H9 (cell line): ENCODE measurements around the gene DNAJC2. TPM values are rescaled to one million over a fixed set of nuclear protein-coding genes. Genes with fewer than 3 reads are reported as not detected.
A peak's percentile ranks its signal among the peaks of the same experiment; 100 is the strongest.

ENCODE experiments used
- DNase-seq: peaks from one replicate; pipeline ENCODE4 v3.0.0-alpha.2; 2017
- H2AFZ ChIP-seq: one replicate; pipeline ENCODE4 v1.6.1; 2013; ENCODE audit warnings: mild to moderate bottlenecking, low read length, control low read depth, moderate library complexity
- H2AK5ac ChIP-seq: 2 replicates; pipeline ENCODE4 v1.6.1; 2013; ENCODE audit warnings: low read length, control low read depth, mixed read lengths; ENCODE audit not compliant: insufficient read length
- H2BK120ac ChIP-seq: one replicate; pipeline ENCODE4 v1.6.1; 2013; ENCODE audit warnings: low read depth, mild to moderate bottlenecking, low read length, control low read depth, inconsistent platforms; ENCODE audit not compliant: poor library complexity, severe bottlenecking
- H2BK12ac ChIP-seq: 2 replicates; pipeline ENCODE4 v1.6.1; 2013; ENCODE audit warnings: low read length, control low read depth, mixed read lengths, low read depth; ENCODE audit not compliant: insufficient read length
- H2BK15ac ChIP-seq: 2 replicates; pipeline ENCODE4 v1.6.1; 2013; ENCODE audit warnings: low read depth, low read length, control low read depth
- H2BK20ac ChIP-seq: one replicate; pipeline ENCODE4 v1.6.1; 2013; ENCODE audit warnings: low read depth, mild to moderate bottlenecking, low read length, control low read depth, inconsistent platforms; ENCODE audit not compliant: poor library complexity, severe bottlenecking
- H2BK5ac ChIP-seq: 2 replicates; pipeline ENCODE4 v1.6.1; 2013; ENCODE audit warnings: low read length, control low read depth, mixed read lengths; ENCODE audit not compliant: insufficient read length
- H3K14ac ChIP-seq: 2 replicates; pipeline ENCODE4 v1.6.1; 2013; ENCODE audit warnings: low read length, control low read depth; ENCODE audit not compliant: insufficient read depth
- H3K18ac ChIP-seq: 2 replicates; pipeline ENCODE4 v1.6.1; 2013; ENCODE audit warnings: low read depth, mild to moderate bottlenecking, mixed read lengths, low read length, control low read depth; ENCODE audit not compliant: insufficient read length
- H3K23ac ChIP-seq: 2 replicates; pipeline ENCODE4 v1.6.1; 2013; ENCODE audit warnings: low read length, control low read depth, mixed read lengths, low read depth; ENCODE audit not compliant: insufficient read length
- H3K23me2 ChIP-seq: 2 replicates; pipeline ENCODE4 v1.6.1; 2013; ENCODE audit warnings: low read depth, mild to moderate bottlenecking, mixed read lengths, low read length, control low read depth; ENCODE audit not compliant: insufficient read length, poor library complexity, severe bottlenecking
- H3K27ac ChIP-seq: 2 replicates; pipeline ENCODE4 v1.5.1; 2013; ENCODE audit warnings: low read length, control low read depth, mixed read lengths, low read depth; ENCODE audit not compliant: insufficient read length
- H3K27me3 ChIP-seq: 2 replicates; pipeline ENCODE4 v1.6.1; 2013; ENCODE audit warnings: low read length, control low read depth, inconsistent platforms; ENCODE audit not compliant: insufficient read depth
- H3K4ac ChIP-seq: 2 replicates; pipeline ENCODE4 v1.6.1; 2013; ENCODE audit warnings: low read depth, mild to moderate bottlenecking, control low read depth, inconsistent platforms, low read length, moderate library complexity
- H3K4me1 ChIP-seq: 2 replicates; pipeline ENCODE4 v1.6.1; 2013; ENCODE audit warnings: low read length, control low read depth, inconsistent platforms; ENCODE audit not compliant: insufficient read depth
- H3K4me2 ChIP-seq: 2 replicates; pipeline ENCODE4 v1.6.1; 2013; ENCODE audit warnings: low read length, control low read depth, mixed read lengths; ENCODE audit not compliant: insufficient read length, insufficient read depth
- H3K56ac ChIP-seq: 2 replicates; pipeline ENCODE4 v1.6.1; 2013; ENCODE audit warnings: low read depth, mild to moderate bottlenecking, mixed read lengths, low read length, control low read depth; ENCODE audit not compliant: insufficient read length
- H3K79me1 ChIP-seq: 2 replicates; pipeline ENCODE4 v1.6.1; 2013; ENCODE audit warnings: low read depth, mild to moderate bottlenecking, moderate library complexity, low read length, control low read depth, inconsistent platforms; ENCODE audit not compliant: insufficient read depth, poor library complexity, severe bottlenecking
- H3K79me2 ChIP-seq: 2 replicates; pipeline ENCODE4 v1.6.1; 2013; ENCODE audit warnings: low read length, control low read depth, inconsistent platforms; ENCODE audit not compliant: insufficient read depth
- H3K9ac ChIP-seq: 2 replicates; pipeline ENCODE4 v1.6.1; 2013; ENCODE audit warnings: low read length, control low read depth, mixed read lengths; ENCODE audit not compliant: insufficient read length; ENCODE audit errors: extremely low read depth
- H3K9me3 ChIP-seq: one replicate; pipeline ENCODE4 v1.6.1; 2013; ENCODE audit warnings: low read depth, low read length, inconsistent platforms; ENCODE audit not compliant: control insufficient read depth
- H3T11ph ChIP-seq: one replicate; pipeline ENCODE4 v1.6.1; 2013; ENCODE audit warnings: mild to moderate bottlenecking, low read length, control low read depth, inconsistent platforms
- H4K20me1 ChIP-seq: one replicate; pipeline ENCODE4 v1.6.1; 2013; ENCODE audit not compliant: control insufficient read depth, insufficient read length, insufficient read depth
- H4K5ac ChIP-seq: 2 replicates; pipeline ENCODE4 v1.6.1; 2013; ENCODE audit warnings: low read depth, mild to moderate bottlenecking, mixed read lengths, low read length, control low read depth; ENCODE audit not compliant: insufficient read length
- H4K8ac ChIP-seq: replicated peaks from 2 replicates; pipeline ENCODE4 v1.6.1; 2013; ENCODE audit warnings: low read length, control low read depth, mixed read lengths, low read depth; ENCODE audit not compliant: insufficient read length
- H4K91ac ChIP-seq: 2 replicates; pipeline ENCODE4 v1.6.1; 2013; ENCODE audit warnings: low read depth, mild to moderate bottlenecking, moderate library complexity, mixed read lengths, low read length, control low read depth; ENCODE audit not compliant: insufficient read length
- H3K27ac Mint-ChIP-seq, 3 experiments: 2 replicates in 2 of 3; 3 replicates in 1 of 3; pipeline ENCODE4 v1.8.0; 2020 to 2021; ENCODE audit warnings: mixed read lengths in 3 of 3, mild to moderate bottlenecking in 1 of 3, moderate library complexity in 1 of 3
- H3K27me3 Mint-ChIP-seq: 2 replicates; pipeline ENCODE4 v1.8.0; 2021; ENCODE audit warnings: low read depth, mild to moderate bottlenecking, moderate library complexity, mixed read lengths
- H3K36me3 Mint-ChIP-seq, 3 experiments: 2 replicates in 2 of 3; 3 replicates in 1 of 3; pipeline ENCODE4 v1.8.0; 2020 to 2021; ENCODE audit warnings: low read depth in 3 of 3, mixed read lengths in 3 of 3; ENCODE audit not compliant: insufficient read depth in 1 of 3
- H3K4me1 Mint-ChIP-seq, 2 experiments: 2 replicates each; pipeline ENCODE4 v1.8.0; 2020; ENCODE audit warnings: mixed read lengths in 2 of 2
- H3K4me3 Mint-ChIP-seq, 2 experiments: 2 replicates in 1 of 2; 3 replicates in 1 of 2; pipeline ENCODE4 v1.8.0; 2020 to 2021; ENCODE audit warnings: mild to moderate bottlenecking in 2 of 2, mixed read lengths in 2 of 2, moderate library complexity in 1 of 2
- H3K9me3 Mint-ChIP-seq, 2 experiments: 2 replicates in 1 of 2; 3 replicates in 1 of 2; pipeline ENCODE4 v1.8.0; 2020; ENCODE audit warnings: mild to moderate bottlenecking in 2 of 2, mixed read lengths in 2 of 2, moderate library complexity in 1 of 2
- CTCF ChIP-seq: fragments of 200-600 bp; sonication (generic); conservative IDR thresholded peaks from 3 replicates; pipeline ENCODE4 v1.8.0; 2021; ENCODE audit warnings: antibody characterized with exemption, mild to moderate bottlenecking
- WGBS: extraction: QIAGEN DNeasy Blood & Tissue Kit; methylation state at CpG from one replicate; pipeline ENCODE4 v1.1.7; 2013; ENCODE audit warnings: missing lambda C conversion rate, low lambda C conversion rate, mixed read lengths; ENCODE audit not compliant: insufficient read length; ENCODE audit errors: extremely low coverage; 5-methylcytosine and 5-hydroxymethylcytosine counted together
- total RNA-seq: library from RNA; stranded (reverse); gene quantifications from 2 replicates; pipeline ENCODE4 v1.2.1, GENCODE V29; 2021

DNAJC2 gene
- total RNA-seq, 1 experiment from 2014 or later = 57.9 TPM

GRCh38 chr7:103348959-103349358 is 4.4 kb upstream of the DNAJC2 start:
- Histone ChIP-seq H3K23me2 (peaks cover 2% of the 10 kb centered on the region), H3K9ac (no peak overlapping the region), H2AK5ac (no peak overlapping the region), H2AFZ (no peak overlapping the region), H4K8ac (no peak overlapping the region), H3K27ac (no peak overlapping the region), H3K4ac (no peak overlapping the region), H4K5ac (no peak overlapping the region), H3K9me3 (no peaks in the 10 kb centered on the region), H4K91ac (no peak overlapping the region), H3K4me1 (no peaks in the 10 kb centered on the region), H2BK12ac (no peak overlapping the region), H3K79me2 (peaks cover 36% of the 10 kb centered on the region; the same call in 1 of the 2 replicates), H2BK20ac (no peak overlapping the region), H3K18ac (no peak overlapping the region), H4K20me1 (no peaks in the 10 kb centered on the region), H3K56ac (no peak overlapping the region), H3K79me1 (peaks cover 8% of the 10 kb centered on the region), H2BK5ac (no peak overlapping the region), H2BK120ac (no peak overlapping the region), H2BK15ac (no peak overlapping the region), H3T11ph (no peak overlapping the region), H3K27me3 (no peaks in the 10 kb centered on the region), H3K23ac (no peak overlapping the region), H3K4me2 (peak overlapping the region; percentile 56), H3K14ac (no peak overlapping the region)
- TF ChIP-seq CTCF = no peak
- no CpG with 5 or more reads among the region's 2 CpGs for WGBS
- no peak for DNase-seq
- Mint-ChIP-seq H3K4me1 (peaks cover 14 to 15% of the 10 kb centered on the region in 2 experiments), H3K27ac (no peak overlapping the region), H3K9me3 (no peaks in the 10 kb centered on the region; a peak in 1 of 5 replicates), H3K27me3 (no peaks in the 10 kb centered on the region), H3K4me3 (peak overlapping the region; percentile 100), H3K36me3 (peaks cover 3 to 16% (median 6%) of the 10 kb centered on the region in 3 experiments; a peak in 6 of 7 replicates)
